Colon (tissue), 2 donors: Measurements from ENCODE around the gene GPX2.

Source experiments
- FAIRE-seq: peaks from 2 replicates; lab custom pipeline; 2012; peaks lifted over from hg19 to GRCh38; lab: Jason Lieb, UNC
- donor health status: control.
- donor health status: control.

GPX2 gene

DNA sequence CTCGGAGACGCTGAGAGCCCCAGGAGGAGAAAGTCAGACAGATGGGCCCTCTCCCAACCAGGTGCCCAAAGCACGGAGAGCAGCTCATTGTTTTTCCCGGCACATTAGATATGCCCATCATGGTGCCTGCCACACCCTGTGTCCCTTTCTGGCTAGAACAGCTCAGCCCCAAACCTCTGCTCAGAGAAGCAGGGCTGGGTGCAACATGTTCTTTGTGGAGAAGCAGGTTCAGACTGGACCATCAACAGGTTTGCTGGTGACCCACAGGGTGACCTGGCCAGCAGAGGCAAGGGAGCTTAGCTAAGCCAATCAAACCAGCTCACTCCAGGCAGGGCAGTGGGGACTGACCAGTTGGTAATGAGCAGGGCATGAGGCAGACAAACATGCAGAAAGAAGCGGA lies 16.2 kb upstream of the GPX2 start:
- no peak for FAIRE-seq

- FAIRE-seq: no peak
Observed at GRCh38 chr14:64958201-64958600, 15.7 kb upstream of the GPX2 start.

- FAIRE-seq: no peak
Observed at GRCh38 chr14:64956697-64957406, 14.3 kb upstream of the GPX2 start.

- no peak for FAIRE-seq
Observed at GRCh38 chr14:64955297-64955696, 12.8 kb upstream of the GPX2 start.

DNA sequence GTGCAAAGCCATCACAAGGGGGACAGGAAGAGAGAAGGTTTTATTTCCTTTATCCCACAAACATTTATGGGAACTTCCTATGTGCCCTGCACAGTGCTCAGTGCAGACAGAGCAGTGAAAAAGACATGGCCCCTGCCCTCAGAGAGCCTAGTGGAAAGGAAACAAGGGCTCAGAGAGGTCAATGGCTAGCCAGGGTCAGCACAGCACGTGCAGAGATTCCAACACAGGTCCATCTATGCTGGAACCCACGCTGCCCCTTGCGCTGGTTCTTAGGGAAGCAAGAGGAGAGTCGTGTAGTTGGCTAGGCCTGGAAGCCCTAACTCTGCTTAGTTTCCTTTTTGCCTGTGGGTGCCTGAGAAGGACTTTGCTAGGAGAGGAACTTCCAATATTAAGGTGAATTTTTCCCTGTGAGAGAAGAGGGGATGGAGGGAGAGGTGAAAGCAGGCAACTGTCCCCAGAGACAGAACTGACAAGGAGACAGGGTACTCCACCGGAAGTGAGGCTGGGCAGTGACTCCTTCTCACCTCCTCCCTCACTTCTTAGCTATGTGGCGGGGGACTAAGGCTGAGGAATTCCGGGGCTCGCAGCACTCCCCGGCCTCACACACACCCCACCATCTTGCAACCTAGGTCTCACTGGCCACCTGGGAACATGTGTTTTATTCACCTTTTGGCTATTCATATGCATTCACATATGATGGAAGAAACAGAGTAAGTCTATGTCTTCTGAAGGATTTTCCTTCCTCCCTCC lies 12.1 kb upstream of the GPX2 start:
- no peak for FAIRE-seq

DNA sequence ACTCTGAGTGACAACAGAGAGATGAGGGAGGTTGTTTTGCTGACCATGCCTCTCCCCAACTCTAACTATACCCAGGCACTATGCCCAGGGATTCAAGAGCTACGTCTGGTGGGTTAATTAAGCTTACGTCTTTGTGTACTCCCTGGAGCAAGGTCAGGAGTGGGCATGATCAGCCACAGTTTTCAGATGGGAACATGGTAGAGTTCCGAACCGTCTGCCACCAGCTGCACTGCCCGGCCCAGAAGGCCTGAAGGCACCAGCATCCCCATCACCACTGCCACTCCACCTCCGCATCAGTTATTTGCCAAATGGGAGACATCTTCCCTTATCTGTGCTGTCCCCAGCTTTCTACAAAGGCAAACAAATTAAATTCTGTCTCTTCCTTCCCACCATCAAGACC lies 11.1 kb upstream of the GPX2 start:
- FAIRE-seq: no peak

DNA sequence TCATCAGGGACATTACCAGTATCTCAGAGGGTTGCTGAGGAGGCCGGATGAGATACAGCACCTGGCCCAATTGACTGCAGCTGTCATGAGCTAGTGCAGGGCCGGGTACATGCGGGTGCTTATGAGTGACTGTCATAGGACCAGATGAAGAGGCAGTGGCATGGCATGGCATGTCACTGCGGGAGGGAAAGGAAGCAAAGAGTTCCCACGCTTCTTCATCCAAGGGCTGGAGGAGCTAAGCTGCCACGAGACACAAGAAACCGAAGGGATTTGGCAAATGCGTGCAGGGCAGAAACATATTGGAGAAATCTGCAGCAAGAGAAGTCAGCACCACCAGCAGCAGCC lies 10.7 kb upstream of the GPX2 start:
- FAIRE-seq: no peak

- no peak for FAIRE-seq
Observed at GRCh38 chr14:64952598-64953309, 10.2 kb upstream of the GPX2 start.

- FAIRE-seq: no peak
Observed at GRCh38 chr14:64951724-64952123, 9.2 kb upstream of the GPX2 start.

DNA sequence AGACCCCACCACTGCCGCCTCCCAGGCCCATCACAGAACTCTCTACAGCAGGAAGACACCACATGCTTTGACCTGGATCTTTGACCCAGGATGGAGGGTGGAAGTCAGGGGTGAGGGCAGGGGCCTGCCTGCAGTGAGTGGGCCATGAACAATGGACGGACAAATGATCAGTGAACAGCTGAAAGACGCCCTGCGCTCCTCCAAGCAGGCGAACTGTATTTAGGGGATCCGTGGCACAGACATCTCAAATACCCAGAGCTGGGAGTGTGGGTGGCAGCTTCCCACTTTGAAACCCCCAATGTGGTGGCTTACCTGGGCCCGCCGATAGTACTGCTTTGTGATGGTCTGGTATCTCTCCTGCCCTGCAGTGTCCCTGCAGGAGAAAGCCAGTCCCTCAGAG lies 8.7 kb upstream of the GPX2 start:
- FAIRE-seq: no peak

DNA sequence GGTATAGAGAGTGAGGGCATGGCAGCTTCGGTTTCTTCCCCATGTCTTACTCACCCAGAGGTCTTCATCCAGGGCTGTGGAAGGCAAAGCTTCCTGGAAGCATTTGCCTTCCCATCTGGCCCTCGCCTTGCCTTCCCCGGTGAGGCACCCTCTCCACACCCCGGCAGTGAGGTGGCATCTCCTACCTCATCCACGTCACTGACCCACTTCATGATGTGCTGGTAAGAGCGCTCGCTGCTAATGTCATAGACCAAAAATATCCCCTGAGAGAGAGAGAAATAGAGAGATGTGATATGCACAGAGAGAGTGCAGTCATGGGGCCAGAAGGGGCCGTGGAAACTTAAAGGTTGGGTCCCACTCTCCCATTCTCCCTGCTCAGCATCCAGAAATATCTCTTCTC lies 8.3 kb upstream of the GPX2 start:
- no peak for FAIRE-seq

GRCh38 chr14:64948612-64949210 lies 6.2 kb upstream of the GPX2 start:
- FAIRE-seq: no peak

DNA sequence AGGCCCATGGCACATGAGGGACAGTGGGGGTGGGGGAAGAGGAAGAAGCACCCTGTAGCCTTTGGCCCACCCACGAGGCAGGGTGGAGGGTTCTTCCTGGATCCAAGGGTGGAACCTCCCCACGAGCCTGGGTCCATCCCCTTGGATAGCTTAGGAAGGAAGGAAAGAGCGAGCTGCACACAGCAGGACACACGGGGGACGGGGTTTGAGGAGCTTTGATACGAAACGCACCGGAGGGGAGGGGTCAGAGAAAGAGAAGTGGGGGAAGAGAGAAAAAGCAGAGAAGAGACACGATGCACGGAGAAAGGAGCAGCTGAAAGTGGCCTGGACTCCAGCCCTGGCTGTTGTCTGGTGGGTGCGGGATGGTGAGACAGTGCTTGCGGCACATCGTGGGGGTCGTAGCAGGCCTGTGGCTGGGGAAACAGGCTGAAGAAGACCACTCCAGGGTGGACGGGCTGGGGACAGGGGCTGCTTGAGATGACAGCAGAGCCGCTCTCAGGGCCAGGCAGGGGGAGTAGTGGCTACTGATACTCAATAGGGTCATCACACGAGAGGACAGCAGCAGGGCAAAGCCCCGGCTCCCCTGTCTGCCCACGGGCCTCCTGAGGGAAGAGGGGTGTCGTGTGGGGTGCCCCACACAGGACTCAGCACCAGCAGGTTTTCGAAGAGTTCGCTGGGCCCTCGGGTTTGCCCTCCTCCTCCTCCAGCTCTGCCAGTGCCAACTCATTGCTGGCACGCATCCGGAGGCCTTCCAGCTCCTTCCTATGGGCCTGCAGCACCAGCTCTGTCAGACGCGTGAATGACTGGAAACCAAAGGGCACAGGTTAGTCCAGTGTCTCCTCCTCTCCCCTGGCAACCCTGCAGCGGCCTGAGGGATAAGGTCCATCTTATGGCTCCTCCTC lies 5.4 kb upstream of the GPX2 start:
- no peak for FAIRE-seq

GRCh38 chr14:64946310-64947045 lies 3.9 kb upstream of the GPX2 start:
- no peak for FAIRE-seq

GRCh38 chr14:64945431-64946178 lies 3.1 kb upstream of the GPX2 start:
- no peak for FAIRE-seq

- no peak for FAIRE-seq
Observed at GRCh38 chr14:64944861-64945260, 2.3 kb upstream of the GPX2 start.

GRCh38 chr14:64944041-64944440 lies 1.5 kb upstream of the GPX2 start:
- no peak for FAIRE-seq

GRCh38 chr14:64943556-64943955 lies 1.0 kb upstream of the GPX2 start:
- FAIRE-seq: no peak

- no peak for FAIRE-seq
Observed at GRCh38 chr14:64940336-64940910, 2.1 kb downstream of the GPX2 start.

- FAIRE-seq: no peak
Observed at GRCh38 chr14:64939817-64940190, 2.7 kb downstream of the GPX2 start.
